Activated CD4-positive, alpha-beta T cell treated with anti-CD3 and anti-CD28 coated beads for 36 hours (primary cell): ENCODE measurements around the gene ANKH. TPM values are rescaled to one million over a fixed set of nuclear protein-coding genes. Genes with fewer than 3 reads are reported as not detected.

Experiments used
- ATAC-seq: fragments of 200-7000 bp; cut with Tn5 transposase; one replicate; pipeline ENCODE4 v1.10.0; 2021; ENCODE audit warnings: mild to moderate bottlenecking, moderate library complexity
- CTCF ChIA-PET: fragments of 350-600 bp; sonication (Branson Sonifier 250); formaldehyde crosslinking; loops from one replicate; lab custom pipeline; 2021; ENCODE audit warnings: antibody characterized with exemption; lab: Charles Lee
- POLR2A ChIA-PET: fragments of 350-600 bp; sonication (Branson Sonifier 250); formaldehyde crosslinking; loops from one replicate; lab custom pipeline; 2021; ENCODE audit warnings: antibody characterized with exemption, inconsistent platforms; lab: Charles Lee
- DNase-seq: peaks from one replicate; pipeline ENCODE4 v3.0.0-alpha.2; 2020
- H3K27ac Mint-ChIP-seq: one replicate; pipeline ENCODE4 v1.8.0; 2021; ENCODE audit warnings: mixed read lengths
- H3K27me3 Mint-ChIP-seq: one replicate; pipeline ENCODE4 v1.8.0; 2021; ENCODE audit warnings: mixed read lengths
- H3K36me3 Mint-ChIP-seq: one replicate; pipeline ENCODE4 v1.8.0; 2021; ENCODE audit warnings: low read depth, mixed read lengths
- H3K4me1 Mint-ChIP-seq: one replicate; pipeline ENCODE4 v1.8.0; 2021; ENCODE audit warnings: mixed read lengths
- H3K4me3 Mint-ChIP-seq: one replicate; pipeline ENCODE4 v1.8.0; 2021; ENCODE audit warnings: mild to moderate bottlenecking, moderate library complexity, mixed read lengths
- H3K9me3 Mint-ChIP-seq: one replicate; pipeline ENCODE4 v1.8.0; 2021; ENCODE audit warnings: low read depth, mixed read lengths
- intact Hi-C, 2 experiments: fragments of 100-400 bp; cut with DNase I in 1 of 2; cut with micrococcal nuclease in 1 of 2; formaldehyde crosslinking; loops; one replicate each; pipeline versions ENCODE4 v1.14.2 to v1.15.1; 2022 to 2024; cut with DNase I, micrococcal nuclease
- total RNA-seq, 2 experiments: library from RNA; stranded (reverse); gene quantifications; one replicate each; pipeline ENCODE4 v1.2.3, GENCODE V29; 2021

ANKH gene
- total RNA-seq, 2 experiments from 2014 or later: 72.8 to 76.4 TPM

DNA sequence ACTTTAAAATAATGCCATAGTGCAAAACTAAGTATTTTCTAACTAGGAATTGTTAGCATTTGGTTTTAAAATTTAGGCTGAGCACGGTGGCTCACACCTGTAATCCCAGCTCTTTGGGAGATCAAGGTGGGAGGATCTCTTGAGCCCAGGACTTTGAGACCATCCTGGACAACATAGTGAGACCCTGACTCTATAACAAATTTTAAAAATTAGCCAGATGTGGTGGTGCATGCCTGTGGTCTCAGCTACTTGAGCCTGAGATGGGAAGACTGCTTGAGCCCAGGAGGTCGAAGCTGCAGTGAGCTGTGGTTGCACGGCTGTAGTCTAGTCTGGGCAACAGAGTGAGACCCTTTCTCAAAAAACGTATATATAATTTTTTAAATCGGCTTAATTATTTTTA is 202.2 kb downstream of the ANKH start:
- Mint-ChIP-seq H3K36me3 (peaks cover 42% of the 10 kb centered on the region), H3K4me1 (peaks cover 80% of the 10 kb centered on the region), H3K27me3 (no peaks in the 10 kb centered on the region), H3K9me3 (no peaks in the 10 kb centered on the region), H3K27ac (no peak overlapping the region), H3K4me3 (no peak overlapping the region)
- no peak for DNase-seq
- ChIA-PET POLR2A (interaction anchor here (0.5 kb wide), 1 partner anchor 14 kb away, joined by 4 read pairs; no protein-coding TSS in a partner anchor), CTCF (interaction anchor here (0.6 to 1.6 kb wide), 2 partner anchors 16 to 34 kb away, joined by 3 to 5 read pairs; no protein-coding TSS in a partner anchor)
- intact Hi-C loops: loop anchor here (5.0 to 10.0 kb wide), 7 partner anchors 87 to 1798 kb away; partner anchors contain the start of genes ANKH (in 1 of the 2), OTULINL (in 1 of the 2), TRIO (in 1 of the 2) and ZNF622 (in 1 of the 2)
- no peak for ATAC-seq

DNA sequence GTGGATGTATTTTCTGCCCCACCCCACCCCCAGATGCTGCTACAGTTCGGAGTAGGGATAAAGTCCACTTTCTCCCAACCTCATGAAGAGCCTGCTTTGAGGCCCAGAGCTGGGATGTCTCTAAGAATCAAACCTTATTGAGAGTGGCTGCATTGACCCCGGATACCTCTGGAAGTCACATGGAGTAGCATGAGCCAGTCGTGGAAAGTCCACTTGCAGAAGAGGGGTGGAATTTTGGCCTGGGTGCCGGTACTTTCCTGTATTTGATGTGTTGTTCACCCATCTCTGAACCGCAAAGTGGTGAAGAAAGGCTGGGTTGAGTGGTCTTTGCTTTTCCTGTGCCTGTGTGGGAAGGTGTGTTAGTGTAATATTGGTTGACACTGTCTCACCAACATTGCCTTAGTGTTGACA is 203.4 kb downstream of the ANKH start:
- Mint-ChIP-seq H3K27me3 (no peaks in the 10 kb centered on the region), H3K27ac (peak overlapping the region; percentile 84), H3K36me3 (peaks cover 34% of the 10 kb centered on the region), H3K4me3 (peak overlapping the region; percentile 95), H3K9me3 (no peaks in the 10 kb centered on the region), H3K4me1 (peaks cover 76% of the 10 kb centered on the region)
- peak; percentile 29 for DNase-seq
- ChIA-PET CTCF (interaction anchor here (3.3 kb wide), 1 partner anchor 9 kb away, joined by 12 read pairs; no protein-coding TSS in a partner anchor), POLR2A (no interaction called here)
- ATAC-seq: no peak
- intact Hi-C loops: loop anchor here (5.0 to 10.0 kb wide), 7 partner anchors 86 to 1799 kb away; partner anchors contain the start of genes ANKH (in 1 of the 2), OTULINL (in 1 of the 2), TRIO (in 1 of the 2) and ZNF622 (in 1 of the 2)

DNA sequence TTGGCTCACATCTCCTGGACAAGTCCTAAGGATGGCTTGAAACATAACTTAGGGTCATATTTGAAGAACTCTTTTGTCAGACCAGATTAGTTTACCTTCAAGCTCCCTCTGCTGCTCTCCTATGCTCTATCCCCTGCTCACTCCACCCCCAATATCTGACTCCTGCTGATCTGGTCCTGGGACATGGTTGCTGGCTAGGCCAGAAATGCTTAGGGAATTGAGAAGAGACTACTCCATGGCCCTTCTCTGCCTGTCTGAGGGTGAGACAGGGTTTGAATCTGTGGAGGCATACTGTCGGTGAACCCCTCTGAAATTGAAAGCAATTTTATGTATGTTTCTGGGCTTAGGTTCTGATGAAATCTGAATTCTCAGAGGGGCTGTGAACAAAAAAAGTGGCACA is 203.8 kb downstream of the ANKH start:
- ATAC-seq: no peak
- H3K27ac Mint-ChIP-seq: peak overlapping the region; percentile 84
- ChIA-PET POLR2A (no interaction called here), CTCF (interaction anchor here (1.1 to 3.3 kb wide), 2 partner anchors 9 to 28 kb away, joined by 3 to 12 read pairs; no protein-coding TSS in a partner anchor)
- no peaks in the 10 kb centered on the region for H3K9me3 Mint-ChIP-seq
- H3K36me3 Mint-ChIP-seq: peaks cover 37% of the 10 kb centered on the region
- no peaks in the 10 kb centered on the region for H3K27me3 Mint-ChIP-seq
- peak overlapping the region; percentile 95 for H3K4me3 Mint-ChIP-seq
- no peak for DNase-seq
- peaks cover 76% of the 10 kb centered on the region for H3K4me1 Mint-ChIP-seq
- intact Hi-C loops: loop anchor here (2.0 to 10.0 kb wide), 8 partner anchors 39 to 1800 kb away; partner anchors contain the start of genes ANKH (in 1 of the 2), OTULINL (in 1 of the 2), TRIO (in 1 of the 2) and ZNF622 (in 1 of the 2)

DNA sequence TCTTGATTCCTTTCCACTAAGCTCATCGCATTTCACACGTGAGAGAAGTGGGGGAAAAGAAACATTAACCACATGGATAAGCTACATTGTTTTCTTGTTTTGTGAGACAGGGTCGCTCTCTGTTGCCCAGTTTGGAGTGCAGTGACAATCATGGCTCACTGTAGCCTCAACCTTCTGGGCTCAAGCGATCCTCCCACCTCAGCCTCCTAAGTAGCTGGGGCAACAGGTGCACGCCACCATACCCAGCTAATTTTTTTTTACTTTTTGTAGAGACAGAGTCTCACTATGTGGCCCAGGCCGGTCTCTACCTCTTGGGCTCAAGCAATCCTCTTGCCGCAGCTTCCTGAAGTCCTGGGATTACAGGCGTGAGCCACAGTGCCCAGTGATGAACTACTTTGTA is 204.3 kb downstream of the ANKH start:
- ChIA-PET CTCF (interaction anchor here (0.9 to 3.3 kb wide), 4 partner anchors 10 to 326 kb away, joined by 3 to 12 read pairs (median 4); no protein-coding TSS in a partner anchor), POLR2A (interaction anchor here (0.7 to 0.9 kb wide), 2 partner anchors 17 to 242 kb away, joined by 3 to 4 read pairs; no protein-coding TSS in a partner anchor)
- Mint-ChIP-seq H3K27ac (peak overlapping the region; percentile 84), H3K36me3 (peaks cover 34% of the 10 kb centered on the region), H3K27me3 (no peaks in the 10 kb centered on the region), H3K9me3 (no peaks in the 10 kb centered on the region), H3K4me3 (peak overlapping the region; percentile 95), H3K4me1 (peaks cover 75% of the 10 kb centered on the region)
- intact Hi-C loops: loop anchor here (2.0 to 10.0 kb wide), 8 partner anchors 40 to 1800 kb away; partner anchors contain the start of genes ANKH (in 1 of the 2), OTULINL (in 1 of the 2), TRIO (in 1 of the 2) and ZNF622 (in 1 of the 2)
- no peak for DNase-seq
- no peak for ATAC-seq

DNA sequence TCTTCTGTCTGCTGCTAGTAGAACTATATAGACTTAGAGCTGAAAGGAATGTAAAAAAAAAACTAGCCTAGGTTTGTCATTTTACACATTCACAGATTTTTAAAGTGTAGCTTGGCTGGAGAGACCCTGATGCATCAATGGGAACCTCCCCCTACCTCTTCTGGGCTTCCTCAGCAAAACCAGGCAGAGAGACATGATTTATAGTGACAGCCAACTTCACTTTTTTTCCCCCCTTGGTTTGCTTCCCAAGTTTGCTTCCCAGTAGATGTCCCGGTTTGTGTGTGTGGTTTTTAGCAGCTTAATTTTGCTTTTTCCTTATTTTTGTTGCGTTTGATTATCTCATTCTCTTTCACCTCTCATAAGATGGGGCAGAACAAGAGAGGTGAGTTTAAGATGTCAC is 205.2 kb downstream of the ANKH start:
- peak overlapping the region; percentile 84 for H3K27ac Mint-ChIP-seq
- peaks cover 71% of the 10 kb centered on the region for H3K4me1 Mint-ChIP-seq
- no peak for ATAC-seq
- no peaks in the 10 kb centered on the region for H3K9me3 Mint-ChIP-seq
- H3K36me3 Mint-ChIP-seq: peaks cover 31% of the 10 kb centered on the region
- CTCF ChIA-PET: interaction anchor here (0.7 to 3.3 kb wide), 9 partner anchors 11 to 327 kb away, joined by 3 to 12 read pairs (median 4); no protein-coding TSS in a partner anchor
- POLR2A ChIA-PET: interaction anchor here (0.7 kb wide), 1 partner anchor 84 kb away, joined by 4 read pairs; no protein-coding TSS in a partner anchor
- peak overlapping the region; percentile 95 for H3K4me3 Mint-ChIP-seq
- DNase-seq: no peak
- intact Hi-C loops: loop anchor here (2.0 to 10.0 kb wide), 8 partner anchors 40 to 1801 kb away; partner anchors contain the start of genes ANKH (in 1 of the 2), OTULINL (in 1 of the 2), TRIO (in 1 of the 2) and ZNF622 (in 1 of the 2)
- H3K27me3 Mint-ChIP-seq: no peaks in the 10 kb centered on the region

DNA sequence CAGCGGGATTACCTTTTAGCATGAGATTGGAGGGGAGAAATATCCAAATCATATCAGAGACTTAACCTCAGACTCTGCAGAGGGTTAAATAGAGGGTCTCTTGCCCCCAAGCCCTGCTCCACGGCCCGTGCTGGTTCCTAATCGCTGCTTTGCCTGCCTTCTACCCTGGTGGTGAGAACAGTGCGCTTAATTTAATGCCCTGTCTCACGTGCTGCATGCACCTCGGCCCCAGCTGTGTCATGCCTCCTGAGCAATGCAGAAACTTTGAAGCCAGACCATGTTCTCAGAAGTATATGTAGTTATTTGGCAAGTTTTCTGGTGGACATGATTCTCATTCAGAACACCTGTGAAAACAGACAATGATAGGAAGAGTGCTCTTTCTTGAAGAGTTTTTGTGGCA is 205.6 kb downstream of the ANKH start:
- Mint-ChIP-seq H3K36me3 (peaks cover 30% of the 10 kb centered on the region), H3K27ac (peak overlapping the region; percentile 84)

DNA sequence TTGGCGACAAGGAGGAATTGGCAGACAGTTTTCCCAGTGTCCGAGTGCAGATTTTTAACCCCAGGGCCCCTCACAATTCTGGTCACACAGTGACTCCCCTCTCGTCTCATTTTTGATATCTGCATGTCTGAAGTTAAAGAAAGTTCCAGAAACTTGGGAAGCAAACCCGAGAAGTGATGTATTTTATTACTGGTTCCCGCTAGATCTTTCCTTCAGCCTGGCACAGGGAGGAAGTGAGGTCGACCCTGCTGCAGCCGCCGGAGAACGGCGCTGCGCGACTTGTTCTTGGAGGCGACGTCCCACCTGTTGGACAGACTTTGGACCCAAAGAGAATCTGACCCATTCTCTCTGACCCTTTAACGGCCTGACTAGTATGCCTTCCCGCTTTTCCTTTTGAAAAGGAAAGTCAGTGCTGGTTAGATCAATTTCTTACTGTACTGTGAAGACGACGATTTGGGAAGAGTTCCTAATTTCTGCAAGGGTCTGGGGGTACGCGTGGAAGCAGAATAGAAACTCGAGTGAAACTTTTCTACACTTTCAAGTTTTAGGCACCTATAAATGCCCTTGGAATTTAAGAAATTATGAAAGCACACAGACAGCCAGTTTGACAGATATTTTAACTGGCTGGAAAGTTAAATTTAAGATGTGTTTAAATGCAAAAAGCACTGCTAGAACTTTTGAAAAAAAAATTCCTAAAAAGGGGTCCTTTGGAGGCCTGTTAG is 206.3 kb downstream of the ANKH start:
- H3K27ac Mint-ChIP-seq: peak overlapping the region; percentile 92
- H3K36me3 Mint-ChIP-seq: peaks cover 30% of the 10 kb centered on the region
- H3K9me3 Mint-ChIP-seq: no peaks in the 10 kb centered on the region
- POLR2A ChIA-PET: interaction anchor here (0.7 kb wide), 1 partner anchor 83 kb away, joined by 4 read pairs; no protein-coding TSS in a partner anchor
- no peaks in the 10 kb centered on the region for H3K27me3 Mint-ChIP-seq
- peak overlapping the region; percentile 95 for H3K4me3 Mint-ChIP-seq
- CTCF ChIA-PET: interaction anchor here (0.6 to 3.3 kb wide), 3 partner anchors 12 to 153 kb away, joined by 3 to 12 read pairs (median 8); no protein-coding TSS in a partner anchor
- ATAC-seq (no peak), DNase-seq (peak; percentile 50)
- intact Hi-C loops: loop anchor here (2.0 to 10.0 kb wide), 10 partner anchors 70 to 1802 kb away; partner anchors contain the start of genes TRIO (in 2 of the 2), ANKH (in 1 of the 2), OTULINL (in 1 of the 2) and ZNF622 (in 1 of the 2)
- peaks cover 68% of the 10 kb centered on the region for H3K4me1 Mint-ChIP-seq

More for the DNA sequence above, 205.6 kb downstream of the ANKH start:
- H3K27me3 Mint-ChIP-seq: no peaks in the 10 kb centered on the region
- ChIA-PET POLR2A (interaction anchor here (0.7 kb wide), 1 partner anchor 84 kb away, joined by 4 read pairs; no protein-coding TSS in a partner anchor), CTCF (interaction anchor here (0.6 to 3.3 kb wide), 8 partner anchors 11 to 214 kb away, joined by 3 to 12 read pairs (median 4); no protein-coding TSS in a partner anchor)
- H3K9me3 Mint-ChIP-seq: no peaks in the 10 kb centered on the region
- intact Hi-C loops: loop anchor here (2.0 to 10.0 kb wide), 11 partner anchors 41 to 1801 kb away; partner anchors contain the start of genes TRIO (in 2 of the 2), ANKH (in 1 of the 2), OTULINL (in 1 of the 2) and ZNF622 (in 1 of the 2)
- peaks cover 70% of the 10 kb centered on the region for H3K4me1 Mint-ChIP-seq
- H3K4me3 Mint-ChIP-seq: peak overlapping the region; percentile 95
- ATAC-seq (peak; percentile 37), DNase-seq (peak; percentile 81)

DNA sequence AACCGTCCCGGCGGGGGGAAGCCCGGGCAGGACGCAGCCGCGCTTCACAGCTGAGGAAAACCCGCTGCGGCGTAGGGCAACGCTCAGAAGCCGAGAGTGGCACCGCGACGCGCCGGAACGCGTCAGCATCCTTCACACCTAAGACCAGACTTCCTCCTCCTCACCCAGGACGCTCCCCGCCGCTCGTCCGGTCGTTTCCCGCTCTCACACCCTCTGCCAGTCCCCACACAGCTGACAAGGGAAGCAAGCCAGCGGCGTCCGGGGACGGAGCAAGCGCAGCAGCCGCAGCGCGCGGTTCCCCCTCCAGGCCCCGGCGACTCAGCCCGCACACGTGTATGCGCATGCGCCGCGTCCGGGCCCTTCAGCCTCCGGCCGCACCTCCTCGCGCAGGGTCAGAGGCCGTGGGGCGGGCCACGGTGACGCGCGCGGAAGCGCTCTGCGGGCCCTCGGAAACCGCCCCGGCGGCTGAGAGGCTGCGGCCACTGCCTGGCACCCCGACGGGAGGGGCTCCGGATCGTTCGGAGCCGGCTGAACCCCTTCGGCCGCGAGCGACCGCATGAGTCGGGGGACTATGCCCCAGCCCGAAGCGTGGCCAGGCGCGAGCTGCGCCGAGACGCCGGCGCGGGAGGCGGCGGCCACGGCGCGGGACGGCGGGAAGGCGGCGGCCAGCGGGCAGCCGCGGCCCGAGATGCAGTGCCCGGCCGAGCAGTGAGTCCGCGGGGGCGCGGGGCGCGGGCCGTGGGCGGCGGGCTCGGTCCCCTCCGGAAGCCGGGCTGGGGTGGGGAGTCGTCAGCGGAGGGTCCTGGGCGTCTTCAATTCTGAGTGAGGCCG is 207.1 kb downstream of the ANKH start, which contains the start of gene OTULIN:
TSS of gene OTULIN (plus strand) at position 449 of the 831 bp plus-strand sequence. CDS start at position 557, 108 bp downstream.
- Mint-ChIP-seq H3K4me3 (peak within 1 kb of the TSS; percentile 95), H3K4me1 (peaks cover 68% of the 10 kb centered on the region), H3K27ac (peak within 1 kb of the TSS; percentile 97), H3K9me3 (peaks cover 2% of the 10 kb centered on the region), H3K36me3 (peaks cover 30% of the 10 kb centered on the region), H3K27me3 (no peaks in the 10 kb centered on the region)
- DNase-seq (peak; percentile 93), ATAC-seq (peak; percentile 83)
- POLR2A ChIA-PET: no interaction called here
- intact Hi-C loops: loop anchor here (1.0 to 10.0 kb wide), 14 partner anchors 42 to 1803 kb away; partner anchors contain the start of genes ANKH (in 2 of the 2), OTULINL (in 2 of the 2), TRIO (in 2 of the 2) and ZNF622 (in 1 of the 2)
- CTCF ChIA-PET: interaction anchor here (1.9 kb wide), 1 partner anchor 16 kb away, joined by 10 read pairs; no protein-coding TSS in a partner anchor

DNA sequence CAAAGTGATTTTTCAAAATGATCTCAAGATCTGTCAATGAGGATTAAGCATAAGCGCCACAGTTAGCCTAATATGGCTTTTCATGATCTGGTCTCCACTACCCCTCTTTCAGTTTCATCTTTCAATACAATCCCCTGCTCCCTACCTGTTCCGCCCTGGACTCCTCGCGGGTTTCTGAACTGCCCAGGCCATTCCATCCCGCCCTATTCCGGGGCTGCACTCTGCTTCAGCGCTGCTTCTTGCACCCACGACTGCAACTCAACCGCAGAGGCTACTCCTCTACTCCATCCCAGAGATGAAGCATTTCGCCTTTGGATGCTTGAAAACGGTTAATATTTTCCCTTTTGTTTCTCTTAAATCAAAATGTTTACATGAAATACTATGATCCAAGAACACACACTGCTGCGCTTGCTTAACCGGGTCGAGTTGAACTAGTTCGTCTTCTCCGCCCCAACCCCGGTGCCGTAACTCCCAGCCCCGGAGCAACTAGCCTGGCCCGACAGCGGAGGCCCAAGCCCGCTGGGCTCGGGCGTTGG is 207.8 kb downstream of the ANKH start:
- POLR2A ChIA-PET: no interaction called here
- H3K9me3 Mint-ChIP-seq: peaks cover 2% of the 10 kb centered on the region
- H3K4me3 Mint-ChIP-seq: peak overlapping the region; percentile 95
- ATAC-seq (peak; percentile 3), DNase-seq (peak; percentile 31)
- intact Hi-C loops: loop anchor here (1.0 to 10.0 kb wide), 9 partner anchors 42 to 649 kb away; partner anchors contain the start of genes TRIO (in 2 of the 2), ANKH (in 1 of the 2) and OTULINL (in 1 of the 2)
- H3K27me3 Mint-ChIP-seq: no peaks in the 10 kb centered on the region
- CTCF ChIA-PET: interaction anchor here (1.9 kb wide), 1 partner anchor 15 kb away, joined by 10 read pairs; no protein-coding TSS in a partner anchor
- H3K36me3 Mint-ChIP-seq: peaks cover 30% of the 10 kb centered on the region
- peaks cover 64% of the 10 kb centered on the region for H3K4me1 Mint-ChIP-seq
- peak overlapping the region; percentile 97 for H3K27ac Mint-ChIP-seq
